Astrocyte (in vitro differentiated cells and primary cell): ENCODE results near the gene TDRD12. TPM values are rescaled to one million over a fixed set of nuclear protein-coding genes. Genes with fewer than 3 reads are reported as not detected.
"Not testable (repeated sequence)": the region's sequence is repeated elsewhere in the genome, so short reads cannot be mapped to it uniquely, and the experiment has no call there.

Source experiments
- DNase-seq: peaks from one replicate; pipeline ENCODE4 v3.0.0-alpha.2; 2010; ENCODE audit warnings: low read depth
- FAIRE-seq: peaks from 2 replicates; lab custom pipeline; 2011; peaks lifted over from hg19 to GRCh38; lab: Jason Lieb, UNC
- H2AFZ ChIP-seq: 2 replicates; pipeline ENCODE4 v1.6.0; 2012; ENCODE audit warnings: low read depth, low read length, inconsistent platforms
- H3K27ac ChIP-seq: 2 replicates; pipeline ENCODE4 v1.5.1; 2011; ENCODE audit warnings: low read depth, low read length, inconsistent platforms
- H3K27me3 ChIP-seq: 2 replicates; pipeline ENCODE4 v1.6.0; 2011; ENCODE audit warnings: low read length, inconsistent platforms; ENCODE audit not compliant: insufficient read depth
- H3K36me3 ChIP-seq: 2 replicates; pipeline ENCODE4 v1.5.1; 2011; ENCODE audit warnings: low read length, inconsistent platforms; ENCODE audit not compliant: insufficient read depth
- H3K4me1 ChIP-seq: 2 replicates; pipeline ENCODE4 v1.5.1; 2011; ENCODE audit warnings: low read length, inconsistent platforms; ENCODE audit not compliant: insufficient read depth
- H3K4me2 ChIP-seq: 2 replicates; pipeline ENCODE4 v1.6.0; 2012; ENCODE audit warnings: low read length, inconsistent platforms
- H3K4me3 ChIP-seq: 2 replicates; pipeline ENCODE4 v1.5.1; 2011; ENCODE audit warnings: low read depth, mild to moderate bottlenecking, low read length, inconsistent platforms; ENCODE audit not compliant: insufficient read depth
- H3K79me2 ChIP-seq: 2 replicates; pipeline ENCODE4 v1.6.0; 2012; ENCODE audit warnings: mild to moderate bottlenecking, low read length, inconsistent platforms; ENCODE audit not compliant: insufficient read depth
- H3K9ac ChIP-seq: 2 replicates; pipeline ENCODE4 v1.6.0; 2012; ENCODE audit warnings: mild to moderate bottlenecking, low read length, inconsistent platforms
- H3K9me3 ChIP-seq: 2 replicates; pipeline ENCODE4 v1.5.1; 2012; ENCODE audit warnings: low read depth, mild to moderate bottlenecking, low read length, inconsistent platforms; ENCODE audit not compliant: insufficient read depth
- H4K20me1 ChIP-seq: 2 replicates; pipeline ENCODE4 v1.6.0; 2012; ENCODE audit warnings: low read length, inconsistent platforms; ENCODE audit not compliant: insufficient read depth
- H3K27ac Mint-ChIP-seq: one replicate; pipeline ENCODE4 v1.8.0; 2021; ENCODE audit warnings: mild to moderate bottlenecking, mixed read lengths; ENCODE audit not compliant: unreplicated experiment
- H3K27me3 Mint-ChIP-seq: one replicate; pipeline ENCODE4 v1.8.0; 2021; ENCODE audit warnings: low read depth, mixed read lengths; ENCODE audit not compliant: unreplicated experiment
- H3K36me3 Mint-ChIP-seq: one replicate; pipeline ENCODE4 v1.8.0; 2021; ENCODE audit warnings: low read depth, mixed read lengths; ENCODE audit not compliant: unreplicated experiment
- H3K4me1 Mint-ChIP-seq: one replicate; pipeline ENCODE4 v1.8.0; 2021; ENCODE audit warnings: low read depth, mixed read lengths; ENCODE audit not compliant: unreplicated experiment
- H3K4me3 Mint-ChIP-seq: one replicate; pipeline ENCODE4 v1.8.0; 2021; ENCODE audit warnings: mild to moderate bottlenecking, moderate library complexity, mixed read lengths; ENCODE audit not compliant: unreplicated experiment
- H3K9me3 Mint-ChIP-seq: one replicate; pipeline ENCODE4 v1.8.0; 2021; ENCODE audit warnings: mild to moderate bottlenecking, mixed read lengths; ENCODE audit not compliant: unreplicated experiment
- CTCF ChIP-seq: IDR thresholded peaks from 2 replicates; pipeline ENCODE4 v1.5.1; 2011; ENCODE audit warnings: low read depth, mild to moderate bottlenecking, inconsistent platforms, low read length, moderate library complexity; ENCODE audit not compliant: insufficient read depth
- EZH2 ChIP-seq: IDR thresholded peaks from 2 replicates; pipeline ENCODE4 v1.6.1; 2012; ENCODE audit warnings: mild to moderate bottlenecking, low read length, inconsistent platforms; ENCODE audit not compliant: insufficient read depth
- total RNA-seq: library from RNA; stranded (reverse); gene quantifications from 2 replicates; pipeline ENCODE4 v1.2.1, GENCODE V29; 2021

Gene TDRD12
- total RNA-seq, 1 donor from 2014 or later: not detected

GRCh38 chr19:32781280-32781679 is 61.7 kb downstream of the TDRD12 start:
- FAIRE-seq (no peak), DNase-seq (no peak)
- peaks cover 2% of the 10 kb centered on the region for H3K9me3 ChIP-seq
- TF ChIP-seq CTCF: no peak
- TF ChIP-seq EZH2: no peak
- no peak overlapping the region for H3K4me3 ChIP-seq
- no peaks in the 10 kb centered on the region for H4K20me1 ChIP-seq
- H3K27me3 ChIP-seq: no peaks in the 10 kb centered on the region
- H3K9me3 Mint-ChIP-seq: peaks cover 20% of the 10 kb centered on the region
- no peak overlapping the region for H3K9ac ChIP-seq
- H3K27ac ChIP-seq: no peak overlapping the region
- H3K79me2 ChIP-seq: no peaks in the 10 kb centered on the region
- no peak overlapping the region for H3K27ac Mint-ChIP-seq
- H3K27me3 Mint-ChIP-seq: peaks cover 7% of the 10 kb centered on the region
- H3K4me1 ChIP-seq: no peaks in the 10 kb centered on the region
- no peak overlapping the region for H2AFZ ChIP-seq
- no peaks in the 10 kb centered on the region for H3K36me3 ChIP-seq
- no peak overlapping the region for H3K4me2 ChIP-seq
- H3K4me1 Mint-ChIP-seq: no peaks in the 10 kb centered on the region
- peaks cover 2% of the 10 kb centered on the region for H3K36me3 Mint-ChIP-seq
- H3K4me3 Mint-ChIP-seq: no peak overlapping the region

- H3K4me1 Mint-ChIP-seq, H3K4me3 ChIP-seq, H3K27me3 Mint-ChIP-seq, H3K27ac Mint-ChIP-seq, FAIRE-seq, H3K36me3 Mint-ChIP-seq, H3K4me3 Mint-ChIP-seq, H2AFZ ChIP-seq, H3K9ac ChIP-seq, H3K79me2 ChIP-seq, H3K36me3 ChIP-seq, H3K4me2 ChIP-seq, DNase-seq, H3K4me1 ChIP-seq, H3K27ac ChIP-seq, H4K20me1 ChIP-seq, H3K27me3 ChIP-seq, H3K9me3 ChIP-seq: not testable (repeated sequence)
- H3K9me3 Mint-ChIP-seq: peaks cover 20% of the 10 kb centered on the region
Measured at GRCh38 chr19:32782089-32782488, 62.5 kb downstream of the TDRD12 start.

GRCh38 chr19:32787161-32787813 is 67.7 kb downstream of the TDRD12 start:
- H3K36me3 Mint-ChIP-seq, H3K4me1 Mint-ChIP-seq, H3K4me3 ChIP-seq, H3K9me3 ChIP-seq, H3K27ac Mint-ChIP-seq, H3K36me3 ChIP-seq, FAIRE-seq, H3K9ac ChIP-seq, H2AFZ ChIP-seq, H3K9me3 Mint-ChIP-seq, H3K4me3 Mint-ChIP-seq, H4K20me1 ChIP-seq, DNase-seq, H3K4me2 ChIP-seq, H3K4me1 ChIP-seq, H3K27me3 ChIP-seq, H3K27ac ChIP-seq, H3K79me2 ChIP-seq, H3K27me3 Mint-ChIP-seq: not testable (repeated sequence)

DNA sequence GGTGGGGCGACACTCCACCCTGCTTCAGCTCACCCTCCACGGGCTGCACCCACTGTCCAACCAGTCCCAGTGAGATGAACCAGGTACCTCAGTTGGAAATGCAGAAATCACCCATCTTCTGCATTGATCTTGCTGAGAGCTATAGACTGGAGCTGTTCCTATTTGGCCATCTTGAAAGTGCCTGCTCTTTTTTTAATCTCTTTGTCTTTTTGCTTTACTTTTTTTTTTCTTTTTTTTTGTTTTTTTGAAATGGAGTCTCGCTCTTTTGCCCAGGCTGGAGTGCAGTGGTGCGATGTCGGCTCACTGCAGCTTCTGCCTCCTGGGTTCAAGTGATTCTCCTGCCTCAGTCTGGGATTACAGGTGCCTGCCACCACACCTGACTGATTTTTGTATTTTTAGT is 68.3 kb downstream of the TDRD12 start:
- not testable (repeated sequence) for H3K27me3 ChIP-seq, H2AFZ ChIP-seq, H3K36me3 Mint-ChIP-seq, H3K27ac ChIP-seq, H3K9ac ChIP-seq, H3K9me3 Mint-ChIP-seq, H3K4me1 Mint-ChIP-seq, FAIRE-seq, H3K27me3 Mint-ChIP-seq, H3K79me2 ChIP-seq, H4K20me1 ChIP-seq, H3K4me1 ChIP-seq, H3K4me2 ChIP-seq, DNase-seq, H3K9me3 ChIP-seq, H3K36me3 ChIP-seq, H3K27ac Mint-ChIP-seq, H3K4me3 Mint-ChIP-seq, H3K4me3 ChIP-seq
